SK-N-SH (cell line): ENCODE data around the gene MME. TPM values are rescaled to one million over a fixed set of nuclear protein-coding genes. Genes with fewer than 3 reads are reported as not detected.

ENCODE experiments used
- CTCF ChIA-PET: fragments of 300-600, 350-600 bp; formaldehyde crosslinking; extraction: SDS; loops from one replicate; lab custom pipeline; 2021; lab: Yijun Ruan, JAX
- POLR2A ChIA-PET: fragments of 350-600 bp; sonication (Branson Sonifier 250); formaldehyde crosslinking; extraction: SDS; loops from one replicate; lab custom pipeline; 2020; ENCODE audit warnings: antibody characterized with exemption, inconsistent platforms; lab: Yijun Ruan, JAX
- DNase-seq: peaks from one replicate; pipeline ENCODE4 v3.0.0; 2012
- H2AFZ ChIP-seq: fragments of 200-600 bp; sonication (generic); 2 replicates; pipeline ENCODE4 v1.8.1; 2016; ENCODE audit warnings: antibody characterized with exemption, mild to moderate bottlenecking, low read depth
- H3F3A ChIP-seq: fragments of 200-600 bp; sonication (generic); replicated peaks from 2 replicates; pipeline ENCODE3; 2016; ENCODE audit warnings: antibody characterized with exemption, mild to moderate bottlenecking; ENCODE audit not compliant: insufficient read depth
- H3K27ac ChIP-seq, 2 experiments: fragments of 200-500 bp in 1 of 2; fragments of 200-600 bp in 1 of 2; sonication (Bioruptor generic) in 1 of 2; sonication (generic), shearing (Covaris generic) in 1 of 2; 2 replicates each; pipeline versions ENCODE4 v1.5.1 to v1.6.1; 2014 to 2016; ENCODE audit warnings: low read depth in 2 of 2, inconsistent platforms in 1 of 2, low read length in 1 of 2, mild to moderate bottlenecking in 1 of 2, mixed read lengths in 1 of 2
- H3K27me3 ChIP-seq: fragments of 200-600 bp; sonication (generic), shearing (Covaris generic); 2 replicates; pipeline ENCODE4 v1.6.1; 2016; ENCODE audit warnings: mixed run types; ENCODE audit not compliant: insufficient read depth
- H3K36me3 ChIP-seq, 2 experiments: fragments of 200-500 bp in 1 of 2; fragments of 200-600 bp in 1 of 2; sonication (Bioruptor generic) in 1 of 2; sonication (generic) in 1 of 2; replicated peaks in 1 of 2; 2 replicates each; pipeline versions ENCODE3 to v1.5.1; 2014 to 2016; ENCODE audit warnings: low read length in 1 of 2, mild to moderate bottlenecking in 1 of 2; ENCODE audit not compliant: insufficient read depth in 2 of 2, control insufficient read depth in 1 of 2
- H3K4me1 ChIP-seq, 2 experiments: fragments of 200-500 bp in 1 of 2; fragments of 200-600 bp in 1 of 2; sonication (Bioruptor generic) in 1 of 2; sonication (generic), shearing (Covaris generic) in 1 of 2; 2 replicates each; pipeline versions ENCODE4 v1.5.1 to v1.6.1; 2014 to 2016; ENCODE audit warnings: low read depth in 1 of 2, low read length in 1 of 2, mixed run types in 1 of 2; ENCODE audit not compliant: insufficient read depth in 2 of 2, control insufficient read depth in 1 of 2
- H3K4me2 ChIP-seq: fragments of 200-600 bp; sonication (generic), shearing (Covaris generic); 2 replicates; pipeline ENCODE4 v1.6.1; 2017; ENCODE audit warnings: mixed run types
- H3K4me3 ChIP-seq, 2 experiments: fragments of 200-500 bp in 1 of 2; fragments of 200-600 bp in 1 of 2; sonication (Bioruptor generic) in 1 of 2; sonication (generic), shearing (Covaris generic) in 1 of 2; 2 replicates each; pipeline versions ENCODE4 v1.5.1 to v1.8.1; 2014 to 2016; ENCODE audit warnings: low read depth in 2 of 2, inconsistent platforms in 1 of 2, low read length in 1 of 2, mild to moderate bottlenecking in 1 of 2, mixed read lengths in 1 of 2, moderate library complexity in 1 of 2
- H3K79me2 ChIP-seq: fragments of 200-600 bp; sonication (generic); 2 replicates; pipeline ENCODE4 v1.8.1; 2017; ENCODE audit warnings: mild to moderate bottlenecking; ENCODE audit not compliant: insufficient read depth
- H3K9ac ChIP-seq: fragments of 200-600 bp; sonication (generic); 2 replicates; pipeline ENCODE4 v1.6.1; 2017; ENCODE audit warnings: mixed run types
- H3K9me2 ChIP-seq: fragments of 200-600 bp; sonication (generic); 2 replicates; pipeline ENCODE4 v1.6.1; 2017; ENCODE audit warnings: mixed run types
- H3K9me3 ChIP-seq: fragments of 200-600 bp; sonication (generic); 2 replicates; pipeline ENCODE4 v1.6.1; 2017; ENCODE audit warnings: mixed run types, mild to moderate bottlenecking, moderate library complexity
- H4K20me1 ChIP-seq: fragments of 200-600 bp; sonication (generic); 2 replicates; pipeline ENCODE4 v1.6.1; 2017; ENCODE audit warnings: mild to moderate bottlenecking, mixed run types; ENCODE audit not compliant: insufficient read depth
- CHD2 ChIP-seq: fragments of 150-350 bp; IDR thresholded peaks from 2 replicates; pipeline ENCODE4 v1.6.1; 2018; ENCODE audit warnings: low read length; ENCODE audit not compliant: partially characterized antibody
- CTCF ChIP-seq: fragments of 200-600 bp; sonication (generic); IDR thresholded peaks from 2 replicates; pipeline ENCODE4 v1.6.1; 2017; ENCODE audit warnings: antibody characterized with exemption, mild to moderate bottlenecking, moderate library complexity
- ELF1 ChIP-seq: IDR thresholded peaks from 2 replicates; pipeline ENCODE4 v1.4.0; 2012
- EP300 ChIP-seq, 2 experiments: IDR thresholded peaks; 2 replicates each; pipeline versions ENCODE4 v1.4.0 to v1.6.1; 2012; ENCODE audit warnings: borderline replicate concordance in 1 of 2, low read depth in 1 of 2, low read length in 1 of 2
- FOSL2 ChIP-seq: IDR thresholded peaks from 2 replicates; pipeline ENCODE4 v1.4.0; 2012; ENCODE audit warnings: low read depth, mild to moderate bottlenecking, moderate library complexity, borderline replicate concordance
- FOXJ3 ChIP-seq: sonication (generic); formaldehyde crosslinking; IDR thresholded peaks from 2 replicates; pipeline ENCODE4 v1.5.1; 2020; ENCODE audit warnings: mild to moderate bottlenecking, missing genetic modification reagents
- FOXM1 ChIP-seq: IDR thresholded peaks from 2 replicates; pipeline ENCODE4 v1.4.0; 2012; ENCODE audit warnings: low read depth, mild to moderate bottlenecking
- GATA2 ChIP-seq: sonication (generic); formaldehyde crosslinking; IDR thresholded peaks from 2 replicates; pipeline ENCODE4 v1.5.0; 2020; ENCODE audit warnings: mild to moderate bottlenecking, missing genetic modification reagents
- MAX ChIP-seq: IDR thresholded peaks from 2 replicates; pipeline ENCODE4 v1.4.0; 2012; ENCODE audit warnings: low read depth
- MEF2A ChIP-seq: IDR thresholded peaks from 2 replicates; pipeline ENCODE4 v1.4.0; 2012; ENCODE audit warnings: low read depth, borderline replicate concordance
- NRF1 ChIP-seq: IDR thresholded peaks from 2 replicates; pipeline ENCODE4 v1.6.1; 2012; ENCODE audit warnings: low read depth, mild to moderate bottlenecking, low read length
- PBX3 ChIP-seq: IDR thresholded peaks from 2 replicates; pipeline ENCODE4; 2012
- RAD21 ChIP-seq: IDR thresholded peaks from 2 replicates; pipeline ENCODE4 v1.6.1; 2012; ENCODE audit warnings: mild to moderate bottlenecking, low read length
- RCOR1 ChIP-seq: fragments of 150-350 bp; IDR thresholded peaks from 2 replicates; pipeline ENCODE4 v1.6.1; 2017; ENCODE audit warnings: antibody characterized with exemption, low read length
- RFX5 ChIP-seq: IDR thresholded peaks from 2 replicates; pipeline ENCODE4 v1.6.1; 2012; ENCODE audit warnings: mild to moderate bottlenecking, improper control_type of control experiment, low read length
- RXRA ChIP-seq: IDR thresholded peaks from 2 replicates; pipeline ENCODE4 v1.4.0; 2012; ENCODE audit warnings: low read depth, mild to moderate bottlenecking, borderline replicate concordance
- SIN3A ChIP-seq: IDR thresholded peaks from 2 replicates; pipeline ENCODE4 v1.6.1; 2012; ENCODE audit warnings: low read depth, mild to moderate bottlenecking, low read length, moderate library complexity, borderline replicate concordance
- SMC3 ChIP-seq: IDR thresholded peaks from 2 replicates; pipeline ENCODE4 v1.6.1; 2012; ENCODE audit warnings: low read depth, low read length, improper control_type of control experiment
- TAF1 ChIP-seq: IDR thresholded peaks from 2 replicates; pipeline ENCODE4 v1.6.1; 2012; ENCODE audit warnings: low read depth, mild to moderate bottlenecking, low read length, moderate library complexity, borderline replicate concordance
- TCF12 ChIP-seq: IDR thresholded peaks from 2 replicates; pipeline ENCODE4 v1.4.0; 2012
- USF2 ChIP-seq: fragments of 150-350 bp; IDR thresholded peaks from 2 replicates; pipeline ENCODE4 v1.6.1; 2017; ENCODE audit warnings: antibody characterized with exemption, low read length, low read depth, borderline replicate concordance
- YY1 ChIP-seq: IDR thresholded peaks from 2 replicates; pipeline ENCODE4 v1.4.0; 2012; ENCODE audit warnings: low read depth, mild to moderate bottlenecking
- WGBS: methylation state at CpG from one replicate; pipeline ENCODE4 v1.1.6; 2017; ENCODE audit warnings: low lambda C conversion rate; 5-methylcytosine and 5-hydroxymethylcytosine counted together
- polyA plus RNA-seq, 3 experiments: library from polyadenylated mRNA; depleted of rRNA; stranded (reverse); fragments of >200 nt; gene quantifications; 2 replicates each; pipeline ENCODE4 v1.2.3, GENCODE V29; 2012

MME gene
- polyA plus RNA-seq, 1 of the 3 experiments (the other 2 are of a cell fraction): 167 TPM

GRCh38 chr3:155194973-155195957 lies 115.1 kb downstream of the MME start:
- Histone ChIP-seq H3K4me3 (no peak overlapping the region), H3K9me2 (no peaks in the 10 kb centered on the region), H3K36me3 (no peaks in the 10 kb centered on the region), H4K20me1 (no peaks in the 10 kb centered on the region), H3K9ac (no peak overlapping the region), H3K4me1 (no peaks in the 10 kb centered on the region), H3K4me2 (no peak overlapping the region), H3K79me2 (no peaks in the 10 kb centered on the region), H3F3A (no peaks in the 10 kb centered on the region), H2AFZ (no peak overlapping the region), H3K27ac (no peak overlapping the region), H3K9me3 (no peaks in the 10 kb centered on the region), H3K27me3 (no peaks in the 10 kb centered on the region)
- no peak for DNase-seq
- WGBS: 59% methylated on average over 8 of the region's 8 CpGs
- no peak for TF ChIP-seq ELF1
- TF ChIP-seq SMC3: no peak
- TF ChIP-seq MEF2A: no peak
- no peak for TF ChIP-seq TAF1
- no peak for TF ChIP-seq EP300 (IDR thresholded peaks at IDR 0.05; ENCODE audit: borderline replicate concordance in 1 of 2, low read depth in 1 of 2, low read length in 1 of 2)
- no peak for TF ChIP-seq NRF1
- TF ChIP-seq FOSL2: no peak
- no peak for TF ChIP-seq GATA2
- no peak for TF ChIP-seq TCF12
- no peak for TF ChIP-seq FOXJ3 (CRISPR knock-in tag)
- CTCF ChIA-PET: no interaction called here
- POLR2A ChIA-PET: no interaction called here

- no peaks in the 10 kb centered on the region for H4K20me1 ChIP-seq
- no peak overlapping the region for H2AFZ ChIP-seq
- DNase-seq: no peak
- H3K79me2 ChIP-seq: no peaks in the 10 kb centered on the region
- H3K27me3 ChIP-seq: no peaks in the 10 kb centered on the region
- TF ChIP-seq SIN3A (no peak), MAX (no peak), PBX3 (no peak), RAD21 (no peak), CTCF (no peak), CHD2 (no peak), FOXJ3 (CRISPR knock-in tag) (no peak), TAF1 (no peak), FOXM1 (no peak), RCOR1 (no peak), USF2 (no peak), RXRA (no peak), RFX5 (no peak), YY1 (no peak)
- H3K9ac ChIP-seq: no peak overlapping the region
- H3K9me3 ChIP-seq: no peaks in the 10 kb centered on the region
- CTCF ChIA-PET: no interaction called here
- no peaks in the 10 kb centered on the region for H3K36me3 ChIP-seq
- WGBS: 74% methylated on average over 5 of the region's 5 CpGs
- no peak overlapping the region for H3K4me2 ChIP-seq
- H3K27ac ChIP-seq: no peak overlapping the region
- no peaks in the 10 kb centered on the region for H3F3A ChIP-seq
- H3K9me2 ChIP-seq: no peaks in the 10 kb centered on the region
- POLR2A ChIA-PET: no interaction called here
- no peak overlapping the region for H3K4me3 ChIP-seq
- no peaks in the 10 kb centered on the region for H3K4me1 ChIP-seq
Observed at GRCh38 chr3:155196131-155197021, 116.3 kb downstream of the MME start.
